CD4-positive, alpha-beta T cell treated with Interleukin-12 subunit alpha and Interleukin-12 subunit beta, for 1 hour (primary cell): ENCODE data around the gene GRK5.

ENCODE experiments used
- DNase-seq: peaks from one replicate; pipeline ENCODE4 v3.0.0-alpha.2; 2020

GRK5 gene

DNA sequence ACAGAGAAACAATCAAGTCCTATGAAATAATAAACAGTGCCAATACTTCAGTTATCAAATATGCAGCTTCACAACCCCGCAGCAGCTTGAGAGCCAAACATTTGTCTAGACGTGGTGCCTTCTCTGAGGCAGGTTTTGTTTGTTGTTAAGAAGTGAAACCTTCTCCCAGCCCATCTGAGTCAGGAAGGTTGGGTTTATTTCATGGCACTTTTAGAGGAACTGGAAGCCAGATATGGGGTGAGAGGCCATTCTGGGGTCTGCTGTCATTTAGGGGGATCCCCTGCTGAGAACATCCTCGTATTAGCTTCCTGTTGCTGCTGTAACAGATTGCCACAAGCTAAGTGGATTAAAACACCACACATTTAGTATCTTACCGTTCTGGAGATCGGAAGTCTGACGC is 113.6 kb downstream of the GRK5 start:
- DNase-seq: no peak

DNA sequence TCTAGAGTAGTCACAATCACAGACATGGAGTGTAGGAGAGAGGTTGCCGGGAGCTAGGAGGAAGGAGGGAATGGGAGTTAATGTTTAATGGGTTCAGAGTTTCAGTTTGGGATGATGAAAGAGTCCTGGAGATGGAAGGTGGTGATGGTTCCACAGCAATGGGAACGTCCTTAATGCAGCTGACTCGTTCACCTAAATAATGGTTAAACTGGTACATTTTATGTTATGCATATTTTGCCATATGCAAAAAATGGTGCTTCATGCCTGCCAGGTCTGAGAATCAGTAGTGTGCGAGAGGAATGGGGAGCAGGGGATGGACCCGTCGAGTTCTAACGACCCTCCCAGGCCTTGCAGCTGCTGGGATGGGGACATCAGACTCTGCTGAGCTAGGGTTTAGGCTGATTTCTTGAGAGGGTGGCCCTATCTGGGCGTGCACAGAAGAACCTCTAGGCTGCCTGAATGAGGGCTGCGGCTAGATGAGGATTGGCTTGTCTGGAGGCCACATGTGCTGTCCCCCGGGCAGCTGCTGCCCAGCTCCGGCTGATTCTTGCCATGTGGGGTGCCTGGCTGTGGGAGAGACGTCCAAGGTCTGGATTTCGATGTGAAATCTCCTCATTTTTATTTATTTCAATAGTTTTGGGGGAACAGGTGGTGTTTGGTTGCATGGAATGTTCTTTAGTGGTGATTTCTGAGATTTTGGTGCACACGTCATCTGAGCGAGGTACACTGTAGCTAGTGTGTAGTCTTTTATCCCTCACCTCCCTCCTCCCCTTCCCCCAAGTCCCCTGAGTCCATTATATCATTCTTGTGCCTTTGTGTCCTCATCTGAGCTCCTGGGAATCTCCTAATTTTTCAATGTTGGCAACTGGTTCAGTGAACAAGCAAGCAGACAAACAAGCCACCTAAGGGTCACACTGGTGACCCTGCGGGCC is 116.0 kb downstream of the GRK5 start:
- no peak for DNase-seq

DNA sequence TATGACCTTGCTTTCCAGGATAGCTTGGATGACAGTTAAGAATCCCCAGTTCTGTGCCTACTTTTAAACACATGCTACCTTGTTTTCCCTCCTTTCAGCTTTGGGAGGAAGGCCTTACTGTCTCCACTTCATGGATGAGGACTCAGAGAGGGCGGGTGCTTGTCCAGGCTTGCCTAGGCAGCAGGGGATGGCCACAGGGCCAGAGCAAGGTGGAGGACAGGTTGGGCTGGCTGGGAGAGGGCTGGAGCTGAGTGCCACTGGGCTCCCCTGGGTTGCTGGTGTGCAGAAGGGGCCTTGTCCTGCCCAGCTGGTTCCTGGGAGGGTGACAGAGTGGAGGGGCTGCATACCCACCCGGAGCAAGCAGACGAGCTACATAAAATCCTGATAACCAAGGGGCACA is 117.8 kb downstream of the GRK5 start:
- DNase-seq: no peak

DNA sequence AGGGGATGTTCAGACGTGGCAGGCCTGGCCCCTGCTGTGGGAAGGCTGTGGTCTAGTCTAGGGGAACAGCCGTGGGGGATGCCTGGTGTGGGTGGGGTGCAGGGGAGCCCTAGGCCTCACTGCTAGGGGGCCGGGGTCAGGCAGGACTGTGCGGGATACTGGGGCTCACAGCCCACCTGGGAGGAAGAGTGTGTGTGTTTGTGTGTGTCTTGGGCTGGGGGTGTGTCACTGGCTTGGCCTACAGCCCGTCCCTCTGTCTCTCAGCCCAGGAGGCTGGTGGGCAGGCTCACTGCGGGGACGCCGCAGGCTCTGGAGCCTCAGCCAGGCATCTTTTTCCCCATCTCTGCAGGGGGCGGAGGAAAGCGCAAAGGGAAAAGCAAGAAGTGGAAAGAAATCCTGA is 118.8 kb downstream of the GRK5 start:
- DNase-seq: no peak

DNA sequence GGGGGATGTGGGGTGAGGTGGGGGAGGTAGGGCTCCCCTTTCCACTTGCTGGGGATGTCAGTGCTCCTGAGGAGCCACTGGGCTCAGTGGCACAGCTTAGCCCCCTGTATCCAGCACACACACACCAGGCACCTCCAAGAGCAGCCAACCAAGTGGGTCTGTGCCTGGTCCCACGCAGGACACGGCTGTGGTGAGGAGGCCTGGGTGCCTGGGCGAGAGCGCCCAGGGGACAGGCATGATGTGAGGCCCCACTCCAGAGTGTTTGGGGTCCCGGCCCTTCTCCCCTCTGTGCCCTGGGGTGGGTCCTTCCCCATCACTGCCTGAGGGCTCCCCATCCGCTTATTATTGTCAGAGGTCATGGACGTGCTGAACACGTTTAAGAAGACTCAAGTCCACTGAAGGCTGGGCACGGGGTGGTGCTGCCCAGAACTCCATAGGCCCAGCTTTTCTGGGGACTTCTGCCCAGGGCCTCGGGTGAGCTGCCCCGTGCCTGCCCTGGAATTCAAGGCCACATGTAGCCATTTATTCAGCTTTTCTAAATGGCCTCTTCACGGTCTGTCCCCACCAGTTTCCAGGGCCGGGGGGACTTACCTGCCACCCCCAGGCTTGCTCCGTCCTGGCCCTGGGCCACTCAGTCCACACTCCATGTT is 119.8 kb downstream of the GRK5 start:
- no peak for DNase-seq

DNA sequence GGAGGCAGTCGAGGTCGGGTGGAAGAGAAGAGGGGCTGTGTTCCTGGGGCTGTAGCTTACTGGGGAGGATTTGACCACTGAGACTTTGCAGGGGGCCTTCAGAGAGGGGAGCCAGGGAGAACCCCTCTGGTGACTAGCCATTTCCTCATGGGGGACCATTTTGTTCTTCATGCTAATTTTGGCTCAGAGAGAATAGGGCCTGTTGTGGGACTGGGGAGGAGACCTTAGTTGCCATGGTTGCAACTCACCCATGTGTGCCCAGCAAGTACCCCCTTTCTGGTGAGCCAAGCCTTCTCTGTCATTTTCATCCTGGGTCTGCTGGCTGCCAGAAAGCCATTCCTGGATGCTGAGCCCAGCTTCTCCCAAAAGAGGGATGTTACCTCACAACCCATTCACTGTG is 120.9 kb downstream of the GRK5 start:
- DNase-seq: no peak

DNA sequence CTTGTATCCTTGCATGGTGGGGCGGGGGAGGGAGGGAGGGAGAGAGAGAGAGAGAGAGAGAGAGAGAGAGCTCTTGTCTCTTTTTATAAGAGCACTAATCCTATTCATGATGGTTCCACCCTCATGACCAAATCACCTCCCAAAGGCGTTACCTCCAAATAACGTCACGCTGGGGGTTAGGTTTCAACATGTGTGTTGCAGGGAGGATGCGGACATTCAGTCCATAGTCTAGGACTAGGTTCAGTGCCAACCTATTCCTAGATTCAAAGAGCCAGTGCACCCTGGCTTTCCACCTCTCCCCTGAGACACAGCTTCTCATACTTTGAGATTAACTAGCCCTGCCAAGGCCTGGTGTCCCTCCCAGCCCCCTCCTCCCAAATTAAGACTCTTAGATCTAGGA is 123.0 kb downstream of the GRK5 start:
- DNase-seq: no peak

DNA sequence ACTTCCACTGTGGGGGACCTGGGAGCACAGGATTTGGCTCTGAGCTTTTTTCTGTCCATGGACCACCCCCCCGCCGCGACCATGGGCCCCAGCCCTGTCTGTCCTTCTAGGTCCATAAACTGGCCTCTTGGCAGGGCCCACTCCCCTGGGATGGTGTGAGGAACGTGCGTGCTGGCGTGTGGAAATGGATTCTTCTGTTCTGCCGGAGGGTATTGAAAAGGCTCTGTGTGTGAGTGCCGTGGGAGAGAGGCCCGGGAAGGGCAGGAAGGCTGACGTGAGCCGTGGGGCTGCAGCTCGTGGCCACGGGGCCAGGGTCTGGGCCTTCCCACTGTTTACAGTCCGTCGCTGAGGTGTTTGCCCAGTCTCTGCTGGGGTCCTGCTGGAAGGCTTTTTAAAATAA is 123.7 kb downstream of the GRK5 start:
- DNase-seq: no peak

DNA sequence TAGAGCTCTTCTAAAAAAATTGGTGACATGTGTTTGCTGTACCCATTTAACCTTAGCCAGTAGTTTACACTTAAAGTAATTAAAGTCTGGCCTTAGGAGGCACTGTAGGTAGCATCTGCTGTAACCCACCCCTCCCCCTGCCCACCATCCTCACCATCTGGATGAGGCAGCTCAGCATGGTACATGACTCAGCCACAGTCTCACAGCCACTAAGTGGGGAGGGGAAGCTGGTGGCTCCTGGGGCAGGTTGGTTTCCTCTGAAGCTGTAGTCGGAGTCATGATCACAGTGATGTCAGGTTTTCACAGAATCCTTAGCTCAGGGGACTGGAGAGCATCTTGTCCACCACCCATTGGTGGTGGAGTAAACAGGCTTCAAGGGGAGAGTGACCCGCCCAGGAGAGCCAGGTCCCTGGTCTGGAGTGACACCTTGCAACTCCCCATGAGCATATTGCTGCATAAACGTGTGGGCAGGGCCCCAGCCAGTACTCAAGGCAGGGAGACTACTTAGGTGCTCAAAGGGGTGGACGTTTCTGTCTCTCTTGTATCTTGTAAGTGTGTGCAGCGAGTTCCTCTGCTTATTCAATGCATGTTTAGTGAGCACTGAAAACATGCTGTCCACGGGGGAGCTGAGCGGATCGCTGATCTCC is 125.9 kb downstream of the GRK5 start:
- DNase-seq: peak; percentile 13

DNA sequence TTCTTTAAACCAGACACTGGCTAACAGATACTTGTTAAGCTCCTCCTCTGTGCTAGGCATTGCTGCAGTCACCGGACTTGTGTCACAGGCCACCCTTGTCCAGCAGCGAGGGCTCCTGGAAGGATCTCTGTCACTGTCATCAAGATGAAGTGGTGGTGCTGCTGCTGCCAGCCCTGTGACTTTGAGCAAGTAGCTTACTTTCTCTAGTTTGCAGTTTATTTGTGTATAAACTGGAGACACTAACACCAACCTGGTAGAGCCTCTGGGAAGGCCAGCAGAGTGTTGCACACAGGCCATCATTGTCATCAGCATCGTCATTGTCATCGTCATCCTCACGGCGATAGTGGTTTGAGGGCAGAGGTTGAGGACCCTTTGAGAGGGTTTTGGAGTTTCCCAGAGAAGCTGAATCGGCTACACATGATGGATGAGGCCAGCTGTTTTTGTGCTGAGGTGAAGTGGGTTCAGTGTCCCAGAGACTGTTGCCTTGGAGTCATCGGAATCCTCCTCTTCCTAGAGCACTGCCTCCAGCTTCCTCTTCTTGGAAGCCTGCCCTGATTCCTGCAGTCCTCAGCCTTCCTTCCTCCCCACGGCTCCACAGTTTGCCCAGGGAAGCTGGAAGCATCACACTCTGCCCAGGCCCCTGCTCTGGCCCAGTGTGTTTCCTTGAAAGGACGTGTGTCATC is 128.4 kb downstream of the GRK5 start:
- no peak for DNase-seq

DNA sequence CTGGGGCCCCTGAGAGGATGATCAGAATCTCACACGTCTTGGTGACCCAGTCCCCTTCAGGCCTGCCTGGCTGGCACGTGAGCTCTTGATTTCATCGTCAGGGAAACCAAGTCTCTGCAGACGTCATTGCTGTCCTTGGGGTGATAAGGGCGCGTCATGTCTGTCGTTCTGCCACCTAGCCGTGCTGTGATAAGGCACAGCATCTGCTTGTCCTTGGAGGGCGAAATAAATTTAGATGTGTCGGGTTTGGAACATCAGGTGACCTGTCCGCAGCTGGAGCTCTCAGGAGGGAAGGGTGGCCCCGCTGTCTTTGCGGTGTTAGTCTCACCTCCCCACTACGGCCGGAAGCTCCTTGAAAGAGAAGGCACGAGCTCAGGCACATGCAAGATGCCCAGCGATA is 129.2 kb downstream of the GRK5 start:
- no peak for DNase-seq

DNA sequence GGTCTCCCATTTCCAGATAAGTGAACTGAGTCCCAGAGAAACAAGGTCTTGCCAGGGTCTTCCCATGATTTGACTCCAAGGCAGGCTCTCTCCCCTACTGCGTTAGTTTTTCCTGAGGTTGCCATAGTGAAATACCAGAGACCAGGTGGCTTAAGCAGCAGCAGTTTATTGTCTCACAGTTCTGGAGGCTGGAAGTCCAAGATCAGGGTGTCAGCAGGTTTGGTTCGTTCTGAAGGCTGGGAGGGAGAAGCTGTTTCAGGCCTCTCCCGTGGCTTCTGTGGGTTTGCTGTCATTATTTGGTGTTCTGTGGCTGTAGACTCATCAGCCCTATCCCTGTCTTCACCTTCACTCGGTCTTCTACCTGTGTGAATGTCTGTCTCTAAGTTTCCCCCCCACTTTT is 129.9 kb downstream of the GRK5 start:
- no peak for DNase-seq

DNA sequence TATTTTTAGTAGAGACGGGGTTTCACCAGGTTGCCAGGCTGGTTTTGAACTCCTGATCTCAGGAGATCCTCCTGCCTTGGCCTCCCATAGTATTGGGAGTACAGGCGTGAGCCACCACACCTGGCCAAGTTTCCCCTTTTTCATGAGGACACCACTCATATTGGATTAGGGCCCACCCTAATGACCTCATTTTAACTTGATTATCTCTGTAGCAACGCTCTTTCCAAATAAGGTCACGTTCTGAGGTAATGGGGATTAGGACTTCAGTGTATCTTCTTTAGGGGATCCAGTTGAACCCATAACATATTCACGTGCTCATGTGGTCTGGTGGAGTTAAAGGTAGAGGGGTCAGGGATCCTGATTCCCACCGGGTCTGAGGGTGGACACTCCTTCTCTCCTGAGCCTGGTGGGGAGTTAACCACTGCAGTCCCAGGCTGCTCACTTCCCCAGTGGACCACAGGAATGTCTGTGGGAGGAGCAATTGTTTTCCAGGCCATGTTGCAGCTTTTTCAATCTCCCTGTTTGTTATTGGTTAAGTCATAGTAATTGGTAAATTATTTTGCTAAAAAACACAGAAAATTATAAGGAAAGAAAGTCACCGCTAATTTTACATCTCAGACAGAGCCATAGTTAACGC is 130.5 kb downstream of the GRK5 start:
- no peak for DNase-seq

DNA sequence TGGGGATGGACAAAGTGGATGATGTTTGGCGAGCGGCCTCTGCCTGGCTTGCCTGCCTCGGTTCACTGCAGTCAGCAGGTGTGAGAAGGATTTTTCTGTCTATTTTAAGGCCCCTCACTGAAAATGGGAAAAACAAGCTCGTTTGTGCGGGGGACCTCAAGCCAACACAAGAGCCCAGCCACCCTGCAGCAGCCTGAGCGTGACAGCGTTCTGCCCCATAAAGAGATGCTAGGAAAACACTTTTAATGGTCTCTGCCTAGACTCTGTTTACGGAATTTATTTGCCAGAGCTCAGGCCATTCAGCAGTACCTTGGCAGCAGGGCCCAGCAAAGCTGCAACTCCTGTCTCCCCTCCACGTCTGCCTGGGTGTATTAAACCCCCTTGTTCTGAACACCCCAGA is 131.7 kb downstream of the GRK5 start:
- no peak for DNase-seq

DNA sequence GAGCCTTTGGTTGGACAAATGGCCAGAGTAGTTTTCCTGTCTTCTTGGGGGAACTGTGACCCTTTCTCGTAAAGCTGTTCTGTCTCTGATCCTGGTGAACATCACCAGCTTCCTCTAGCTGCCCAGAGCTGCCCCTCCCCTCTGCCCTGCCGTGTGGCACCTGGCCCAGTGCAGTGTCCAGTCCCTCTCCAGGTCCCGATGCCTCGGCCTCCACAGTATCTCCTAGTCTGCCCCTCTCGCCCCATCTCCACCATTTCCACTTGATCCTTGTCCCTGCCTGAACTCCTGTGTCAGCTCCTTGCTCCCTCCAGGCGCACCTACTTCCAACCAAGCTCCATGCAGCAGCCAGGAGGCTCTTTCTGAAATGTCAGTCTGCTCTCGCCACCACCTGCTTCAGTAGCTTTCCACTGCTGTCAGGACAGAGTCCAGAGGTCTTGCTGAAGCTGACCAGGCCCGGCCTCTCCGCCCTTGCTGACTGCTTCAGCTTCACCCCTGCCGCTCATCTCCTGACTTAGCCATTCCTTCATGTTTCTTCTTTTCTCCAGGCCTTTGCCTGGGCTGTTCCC is 133.6 kb downstream of the GRK5 start:
- DNase-seq: no peak

DNA sequence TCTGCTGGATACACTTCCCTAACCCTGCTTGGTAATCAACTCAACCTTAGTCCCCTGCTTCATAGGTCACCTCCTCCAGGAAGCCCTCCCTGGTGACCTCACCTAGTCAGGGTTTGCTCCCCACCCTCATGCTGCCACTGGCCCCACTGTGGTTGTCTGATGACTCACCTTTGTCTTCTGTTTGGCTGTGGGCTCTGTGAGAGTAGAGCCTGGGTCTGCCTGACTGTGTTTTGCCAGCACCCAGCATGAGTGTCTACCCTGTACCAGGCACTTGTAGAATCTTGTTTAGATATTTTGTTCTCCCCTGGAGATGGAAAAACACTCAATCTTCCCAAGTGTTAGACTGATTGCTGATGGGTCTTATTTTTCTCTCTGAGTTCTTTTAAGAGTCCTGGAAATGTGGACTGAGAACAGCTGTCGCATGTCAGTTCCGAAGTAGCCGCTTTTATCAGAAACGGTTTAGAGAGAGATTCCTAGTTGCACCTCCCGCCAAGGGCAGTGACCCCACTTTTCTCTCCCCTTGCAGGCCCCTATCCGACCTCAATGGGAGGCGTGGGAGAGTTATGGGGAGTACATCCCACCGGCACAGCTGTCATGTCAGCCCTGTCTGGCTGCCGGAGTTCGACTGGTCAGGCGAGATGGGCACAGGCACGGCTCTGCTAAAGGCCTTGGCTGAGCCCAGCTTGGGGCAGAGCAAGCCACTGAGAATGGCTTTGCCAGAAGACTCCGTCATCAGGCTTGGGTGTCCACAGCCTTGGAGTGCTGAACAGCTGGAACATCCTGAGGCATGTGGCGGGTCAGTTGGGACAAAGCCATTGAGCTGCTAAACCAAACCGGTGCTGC is 134.3 kb downstream of the GRK5 start:
- no peak for DNase-seq

DNA sequence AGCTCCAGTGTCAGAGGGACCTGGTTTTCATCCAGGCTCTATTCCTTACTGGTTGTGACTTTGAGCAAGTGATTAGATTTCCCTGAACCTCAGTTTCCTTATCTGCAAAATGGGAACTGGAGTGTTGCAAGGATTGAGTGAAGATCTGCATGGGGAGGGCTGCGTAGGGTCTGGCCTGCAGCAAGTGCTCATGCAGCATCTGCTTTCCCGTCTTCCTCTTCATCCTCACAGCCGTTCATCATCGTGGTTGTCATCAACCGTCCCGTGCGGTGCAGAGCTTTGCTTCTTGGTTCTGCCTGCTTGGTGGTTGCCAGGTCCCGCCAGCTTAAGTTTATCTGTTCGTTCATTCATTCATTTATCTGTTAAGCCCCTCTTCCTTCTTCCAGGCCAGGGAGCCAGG is 135.0 kb downstream of the GRK5 start:
- no peak for DNase-seq

DNA sequence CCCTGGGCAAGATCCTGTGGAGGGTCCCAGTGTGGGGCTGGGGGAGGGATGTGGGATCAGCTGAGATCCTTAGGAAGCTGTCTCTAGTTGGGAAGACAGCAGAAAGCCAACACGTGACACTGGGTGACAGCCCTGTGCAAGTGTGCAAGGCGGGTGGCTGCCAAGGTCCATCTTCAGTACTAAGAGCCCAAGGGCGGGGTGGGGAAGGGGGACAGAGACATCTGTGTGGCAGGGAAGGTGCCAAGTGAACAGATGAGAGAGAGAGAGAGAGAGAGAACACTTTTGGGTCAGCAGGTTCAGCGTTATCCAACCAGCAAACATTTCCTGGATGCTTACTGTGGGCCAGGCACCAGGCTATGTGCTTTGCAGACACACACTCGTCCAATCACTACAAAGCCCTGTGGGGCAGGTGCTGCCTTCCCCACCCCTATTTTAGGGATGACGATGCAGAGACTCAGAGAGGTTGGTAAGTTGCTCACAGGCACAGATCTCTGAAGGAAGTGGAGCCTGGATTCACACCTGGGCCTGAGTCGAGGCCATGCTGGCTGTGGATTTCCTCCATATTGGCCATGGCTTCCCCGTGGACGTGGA is 135.7 kb downstream of the GRK5 start:
- DNase-seq: no peak

DNA sequence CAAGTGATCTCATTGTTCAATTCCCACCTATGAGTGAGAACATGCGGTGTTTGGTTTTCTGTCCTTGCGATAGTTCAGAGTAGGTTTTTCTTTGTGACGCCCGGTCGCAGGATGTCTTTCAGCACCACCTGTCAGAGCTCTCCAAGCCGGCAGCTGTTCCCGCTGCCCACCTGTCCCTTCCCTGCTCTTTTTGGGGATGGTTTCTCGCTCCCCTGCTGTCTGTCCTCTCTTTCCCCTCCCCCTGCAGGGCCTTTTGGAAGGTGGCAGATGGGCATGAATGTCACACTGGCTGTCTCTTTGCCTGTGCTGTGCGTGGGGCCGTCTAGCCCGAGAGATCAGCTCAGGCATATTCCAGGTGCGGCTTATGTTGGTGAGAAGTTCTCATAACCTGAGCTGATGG is 137.0 kb downstream of the GRK5 start:
- no peak for DNase-seq

DNA sequence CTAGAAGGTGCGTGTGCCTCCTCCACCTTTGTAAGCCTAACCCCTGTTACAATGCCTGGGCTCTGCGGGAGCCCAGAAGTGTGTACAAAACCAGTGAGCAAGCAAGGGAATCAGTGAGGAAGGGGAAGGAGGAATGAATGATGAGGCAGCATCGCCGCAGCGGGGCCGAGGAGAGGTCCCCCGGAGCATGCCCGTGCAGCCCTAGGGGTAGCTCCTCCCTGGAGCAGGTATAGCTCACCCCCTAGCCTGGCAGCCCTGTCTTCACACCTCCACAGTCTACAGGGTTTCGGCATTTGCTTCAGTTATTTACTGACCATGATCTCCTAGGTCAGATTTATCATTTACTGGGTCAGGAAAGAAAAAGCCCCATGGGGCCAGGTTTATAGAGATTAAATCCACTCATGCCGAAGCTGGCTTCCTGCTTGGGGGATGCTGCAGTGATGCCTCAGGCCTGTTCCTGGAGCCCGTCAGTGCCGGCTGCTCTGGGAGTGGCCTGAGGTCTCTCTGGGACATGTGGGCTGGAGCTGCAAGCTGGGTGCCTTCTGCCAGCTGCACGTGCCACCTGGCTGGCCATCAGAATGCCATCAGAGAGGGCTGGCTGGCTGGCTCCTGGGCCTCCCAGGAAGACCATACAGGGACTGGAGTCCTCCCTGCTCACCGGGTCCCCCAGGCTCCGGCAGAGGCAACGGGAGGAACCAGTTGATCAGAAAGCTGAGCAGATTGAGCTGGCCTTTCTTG is 138.9 kb downstream of the GRK5 start:
- DNase-seq: no peak
